Testis (tissue), 2 donors: ENCODE results near the gene HERC5.

Source experiments
- POLR2A ChIP-seq: fragments of 450-650 bp; IDR thresholded peaks from one replicate; pipeline ENCODE4 v1.6.1; 2017; ENCODE audit warnings: antibody characterized with exemption, mild to moderate bottlenecking, moderate library complexity
- TF ChIP-seq, protein P1 (sequence below), 3 experiments: fragments of 450-650 bp in 2 of 3; fragments of 200-600 bp in 1 of 3; sonication (generic) in 1 of 3; IDR thresholded peaks; one replicate each; pipeline ENCODE4 v1.5.1; 2016 to 2019; ENCODE audit warnings: antibody characterized with exemption in 3 of 3, mild to moderate bottlenecking in 2 of 3, moderate library complexity in 1 of 3

- TF ChIP-seq, protein P1, sequence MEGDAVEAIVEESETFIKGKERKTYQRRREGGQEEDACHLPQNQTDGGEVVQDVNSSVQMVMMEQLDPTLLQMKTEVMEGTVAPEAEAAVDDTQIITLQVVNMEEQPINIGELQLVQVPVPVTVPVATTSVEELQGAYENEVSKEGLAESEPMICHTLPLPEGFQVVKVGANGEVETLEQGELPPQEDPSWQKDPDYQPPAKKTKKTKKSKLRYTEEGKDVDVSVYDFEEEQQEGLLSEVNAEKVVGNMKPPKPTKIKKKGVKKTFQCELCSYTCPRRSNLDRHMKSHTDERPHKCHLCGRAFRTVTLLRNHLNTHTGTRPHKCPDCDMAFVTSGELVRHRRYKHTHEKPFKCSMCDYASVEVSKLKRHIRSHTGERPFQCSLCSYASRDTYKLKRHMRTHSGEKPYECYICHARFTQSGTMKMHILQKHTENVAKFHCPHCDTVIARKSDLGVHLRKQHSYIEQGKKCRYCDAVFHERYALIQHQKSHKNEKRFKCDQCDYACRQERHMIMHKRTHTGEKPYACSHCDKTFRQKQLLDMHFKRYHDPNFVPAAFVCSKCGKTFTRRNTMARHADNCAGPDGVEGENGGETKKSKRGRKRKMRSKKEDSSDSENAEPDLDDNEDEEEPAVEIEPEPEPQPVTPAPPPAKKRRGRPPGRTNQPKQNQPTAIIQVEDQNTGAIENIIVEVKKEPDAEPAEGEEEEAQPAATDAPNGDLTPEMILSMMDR (IDR thresholded peaks at IDR 0.05), result no peak
- TF ChIP-seq POLR2A, result no peak
These were observed 45.3 kb upstream of the HERC5 start for GRCh38 chr4:88411491-88412096.
